Right atrium auricular region (tissue), 2 donors: ENCODE data around the gene CERS6. TPM values are rescaled to one million over a fixed set of nuclear protein-coding genes. Genes with fewer than 3 reads are reported as not detected.

ENCODE experiments used
- DNase-seq: peaks from one replicate; pipeline ENCODE4 v3.0.0-alpha.2; 2019; ENCODE audit warnings: low spot score
- H3K27ac ChIP-seq, 2 donors: fragments of 200-600 bp; sonication (generic); 1 replicate in 1 of 2; 2 replicates in 1 of 2; pipeline ENCODE4 v1.5.1; 2016 to 2019
- H3K27me3 ChIP-seq, 2 donors: fragments of 200-600 bp; sonication (generic); one replicate each; pipeline versions ENCODE4 v1.5.1 to v1.6.0; 2017 to 2019
- H3K36me3 ChIP-seq: fragments of 200-600 bp; sonication (generic); one replicate; pipeline ENCODE4 v1.5.1; 2016
- H3K4me1 ChIP-seq, 2 donors: fragments of 200-600 bp; sonication (generic); one replicate each; pipeline versions ENCODE4 v1.5.1 to v1.6.0; 2017 to 2019
- H3K4me3 ChIP-seq, 2 donors: fragments of 200-600 bp; sonication (generic); 1 replicate in 1 of 2; 2 replicates in 1 of 2; pipeline ENCODE4 v1.5.1; 2017 to 2019; ENCODE audit warnings: mild to moderate bottlenecking in 1 of 2, moderate library complexity in 1 of 2
- H3K9me3 ChIP-seq, 2 donors: fragments of 200-600 bp; sonication (generic); one replicate each; pipeline ENCODE4 v1.5.1; 2019
- CTCF ChIP-seq, 2 donors: fragments of 200-600 bp; sonication (generic); IDR thresholded peaks; one replicate each; pipeline ENCODE4 v1.5.1; 2019; ENCODE audit warnings: antibody characterized with exemption in 2 of 2
- total RNA-seq, 2 donors: library from RNA; depleted of rRNA; stranded (reverse); fragments of >200 nt; gene quantifications; one replicate each; pipeline ENCODE4 v1.1.0, GENCODE V29; 2016

Gene CERS6
- total RNA-seq, 2 donors from 2014 or later, result 59.4 to 74.5 TPM

DNA sequence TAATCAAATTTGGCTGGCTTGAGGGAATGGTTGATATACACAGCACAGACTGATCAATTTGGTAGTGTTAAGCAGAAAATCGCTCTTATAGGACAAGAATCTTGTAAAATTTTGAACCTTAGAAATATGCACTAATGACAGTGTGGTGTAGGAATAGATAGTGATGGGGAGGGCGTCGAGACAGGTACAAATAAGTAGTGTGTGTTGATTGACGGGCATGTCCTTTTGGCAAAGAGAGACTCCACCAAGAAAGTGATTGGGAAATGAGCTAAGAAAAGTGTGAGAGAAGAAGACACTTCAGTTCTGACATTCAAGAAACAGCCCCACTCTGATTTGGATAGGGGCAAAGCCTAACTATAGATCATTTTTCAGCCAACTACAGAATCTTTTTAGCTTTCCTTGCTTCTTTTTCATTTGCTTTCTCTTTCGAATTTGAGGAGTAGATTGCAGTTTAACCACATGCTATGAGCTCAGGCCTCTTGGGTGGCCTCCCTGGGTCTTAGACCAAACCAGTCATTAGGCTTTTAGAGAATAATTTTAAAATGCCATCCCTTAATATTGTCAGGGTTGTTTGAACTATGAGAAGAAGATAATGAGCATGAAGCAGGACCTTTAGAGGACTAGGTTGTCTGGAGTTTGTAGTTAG, 127.1 kb downstream of the CERS6 start:
- H3K36me3 ChIP-seq, result no peaks in the 10 kb centered on the region
- DNase-seq, result no peak
- peaks cover 0 to 25% of the 10 kb centered on the region in 2 donors for H3K4me1 ChIP-seq
- no peak overlapping the region for H3K4me3 ChIP-seq
- no peaks in the 10 kb centered on the region for H3K9me3 ChIP-seq
- no peaks in the 10 kb centered on the region for H3K27me3 ChIP-seq
- H3K27ac ChIP-seq, result peak overlapping the region; percentile 19 to 61
- no peak for TF ChIP-seq CTCF (IDR thresholded peaks at IDR 0.05)

DNA sequence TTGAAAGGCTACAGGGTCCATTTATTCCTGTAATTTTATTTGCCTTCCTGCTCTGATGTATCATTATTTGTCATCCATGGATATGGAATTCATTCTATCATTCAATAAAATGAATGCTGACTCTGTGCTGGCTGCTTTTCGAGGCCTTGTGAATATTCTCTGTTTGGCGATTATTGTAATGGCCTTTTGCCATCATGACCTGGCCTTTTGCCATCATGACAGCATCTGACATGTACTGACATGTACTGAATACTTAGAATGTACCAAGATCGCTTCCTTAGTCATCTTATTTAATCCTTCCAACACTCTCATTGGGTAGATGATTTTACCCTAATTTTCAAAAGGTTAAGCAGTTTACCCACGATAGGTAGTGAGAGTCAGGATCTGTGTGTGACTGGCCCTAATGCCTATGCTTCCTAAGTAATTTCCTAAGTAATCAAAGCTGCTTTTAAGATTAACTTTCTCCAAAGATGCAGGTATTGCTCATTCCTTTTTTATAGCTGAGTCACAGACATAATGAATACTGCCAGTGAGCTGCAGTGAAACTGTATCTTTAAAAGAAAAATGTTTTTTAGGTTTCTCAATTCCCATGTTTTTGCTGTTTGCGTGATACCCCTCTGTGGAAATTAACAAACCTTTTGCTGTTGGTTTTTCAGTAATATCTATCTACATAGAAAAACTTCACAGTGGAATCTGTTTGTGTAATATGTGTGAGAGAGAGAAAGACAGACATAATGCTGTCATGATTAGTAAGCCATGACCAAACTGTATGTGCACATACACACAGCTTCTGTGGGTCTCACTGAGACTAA, 127.8 kb downstream of the CERS6 start:
- Histone ChIP-seq H3K4me1 (peaks cover 0 to 25% of the 10 kb centered on the region in 2 donors), H3K36me3 (no peaks in the 10 kb centered on the region), H3K4me3 (no peak overlapping the region), H3K27me3 (no peaks in the 10 kb centered on the region), H3K9me3 (no peaks in the 10 kb centered on the region), H3K27ac (peak overlapping the region; percentile 19 to 61)
- DNase-seq, result no peak
- no peak for TF ChIP-seq CTCF (IDR thresholded peaks at IDR 0.05)

- no peaks in the 10 kb centered on the region for H3K27me3 ChIP-seq
- TF ChIP-seq CTCF (IDR thresholded peaks at IDR 0.05), result no peak
- H3K4me3 ChIP-seq, result no peak overlapping the region
- no peaks in the 10 kb centered on the region for H3K36me3 ChIP-seq
- peaks cover 0 to 25% of the 10 kb centered on the region in 2 donors for H3K4me1 ChIP-seq
- H3K9me3 ChIP-seq, result no peaks in the 10 kb centered on the region
- H3K27ac ChIP-seq, result peak overlapping the region in 1 of 2 donors; percentile 61
- no peak for DNase-seq
These were observed 128.8 kb downstream of the CERS6 start for GRCh38 chr2:168584911-168585310.

DNA sequence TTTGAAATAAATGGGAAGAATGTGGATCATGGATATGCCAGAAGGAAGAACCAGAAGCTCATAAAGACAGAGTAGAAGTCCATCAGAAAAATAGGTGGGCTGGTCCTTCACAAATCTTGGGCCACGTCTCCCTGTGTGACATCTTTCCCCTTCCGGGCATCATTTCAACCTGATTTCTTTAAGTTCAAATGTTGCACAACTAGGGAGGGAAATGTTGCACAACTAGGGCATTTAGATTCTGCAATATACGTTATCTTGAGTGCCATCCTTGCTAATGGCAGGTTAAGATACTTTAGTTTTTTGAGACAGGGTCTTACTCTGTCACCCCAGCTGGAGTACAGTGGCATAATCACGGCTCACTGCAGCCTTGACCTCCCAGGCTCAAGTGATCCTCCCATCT, 129.6 kb downstream of the CERS6 start:
- no peak for TF ChIP-seq CTCF (IDR thresholded peaks at IDR 0.05)
- Histone ChIP-seq H3K27ac (no peak overlapping the region), H3K9me3 (no peaks in the 10 kb centered on the region), H3K27me3 (no peaks in the 10 kb centered on the region), H3K4me3 (no peak overlapping the region), H3K36me3 (no peaks in the 10 kb centered on the region), H3K4me1 (peaks cover 0 to 25% of the 10 kb centered on the region in 2 donors)
- DNase-seq, result no peak

GRCh38 chr2:168587307-168587706, 131.2 kb downstream of the CERS6 start:
- Histone ChIP-seq H3K4me1 (peaks cover 0 to 30% of the 10 kb centered on the region in 2 donors), H3K27me3 (no peaks in the 10 kb centered on the region), H3K36me3 (no peaks in the 10 kb centered on the region), H3K9me3 (no peaks in the 10 kb centered on the region), H3K4me3 (no peak overlapping the region), H3K27ac (no peak overlapping the region)
- TF ChIP-seq CTCF (IDR thresholded peaks at IDR 0.05), result no peak
- no peak for DNase-seq
